GDM1 (cell line): Measurements from ENCODE around the gene PNPLA3.
A peak's percentile ranks its signal among the peaks of the same experiment; 100 is the strongest.

Source experiments
- DNase-seq: peaks from one replicate; lab custom pipeline; 2025; lab: John Stamatoyannopoulos, UW

PNPLA3 gene

DNA sequence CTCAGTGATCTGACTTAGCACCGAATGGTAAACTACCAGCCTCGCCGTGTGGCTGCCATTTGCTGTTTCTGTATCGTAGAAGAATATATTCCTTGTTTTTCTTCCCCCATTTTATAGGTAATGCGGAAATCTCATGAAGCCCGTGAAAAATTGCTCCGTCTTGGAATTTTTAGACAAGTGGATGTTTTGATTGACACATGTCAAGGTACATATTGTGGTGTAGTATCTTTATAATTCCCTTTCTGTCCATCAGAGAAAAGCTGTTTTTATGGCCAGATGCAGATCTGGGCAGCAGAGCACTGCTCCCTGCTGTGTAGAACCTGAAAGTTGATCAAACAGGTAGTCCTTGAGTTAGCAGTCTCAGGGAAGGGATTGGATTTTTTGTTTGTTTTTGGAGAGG lies 45.0 kb downstream of the PNPLA3 start:
- DNase-seq, result no peak

GRCh38 chr22:43969021-43969878 lies 45.6 kb downstream of the PNPLA3 start:
- DNase-seq, result no peak

- DNase-seq, result no peak
Observed at GRCh38 chr22:43969989-43970755, 46.6 kb downstream of the PNPLA3 start.

GRCh38 chr22:43971112-43971511 lies 47.5 kb downstream of the PNPLA3 start:
- DNase-seq, result no peak

GRCh38 chr22:43972931-43973462 lies 49.4 kb downstream of the PNPLA3 start:
- DNase-seq, result no peak

DNA sequence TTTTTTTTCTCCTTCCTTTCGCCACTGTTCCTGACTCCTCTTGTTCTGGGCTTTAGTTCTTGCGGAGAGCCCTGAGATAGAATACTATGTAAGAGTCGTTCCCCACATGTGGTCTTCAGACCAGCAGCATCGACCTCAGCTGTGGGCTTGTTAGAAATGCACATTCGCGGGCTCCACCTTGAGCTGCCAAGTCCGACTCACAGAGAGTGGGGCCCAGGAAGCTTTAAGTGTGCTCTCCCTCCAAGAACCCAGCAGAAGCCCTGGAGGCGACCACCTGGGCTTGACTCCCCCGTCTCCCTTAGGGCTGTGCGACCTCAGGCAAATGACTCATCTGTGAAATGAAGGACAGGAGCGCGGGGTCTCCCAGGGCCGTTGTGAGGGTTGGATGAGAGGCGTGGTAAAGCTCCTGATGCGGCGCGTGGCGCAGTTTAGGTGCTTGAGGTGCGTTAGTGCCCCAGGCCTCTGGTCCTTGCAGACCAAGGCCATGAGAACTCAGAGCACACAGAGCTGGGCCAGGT lies 50.5 kb downstream of the PNPLA3 start:
- DNase-seq, result no peak

GRCh38 chr22:43975041-43975440 lies 51.4 kb downstream of the PNPLA3 start:
- DNase-seq, result no peak

DNA sequence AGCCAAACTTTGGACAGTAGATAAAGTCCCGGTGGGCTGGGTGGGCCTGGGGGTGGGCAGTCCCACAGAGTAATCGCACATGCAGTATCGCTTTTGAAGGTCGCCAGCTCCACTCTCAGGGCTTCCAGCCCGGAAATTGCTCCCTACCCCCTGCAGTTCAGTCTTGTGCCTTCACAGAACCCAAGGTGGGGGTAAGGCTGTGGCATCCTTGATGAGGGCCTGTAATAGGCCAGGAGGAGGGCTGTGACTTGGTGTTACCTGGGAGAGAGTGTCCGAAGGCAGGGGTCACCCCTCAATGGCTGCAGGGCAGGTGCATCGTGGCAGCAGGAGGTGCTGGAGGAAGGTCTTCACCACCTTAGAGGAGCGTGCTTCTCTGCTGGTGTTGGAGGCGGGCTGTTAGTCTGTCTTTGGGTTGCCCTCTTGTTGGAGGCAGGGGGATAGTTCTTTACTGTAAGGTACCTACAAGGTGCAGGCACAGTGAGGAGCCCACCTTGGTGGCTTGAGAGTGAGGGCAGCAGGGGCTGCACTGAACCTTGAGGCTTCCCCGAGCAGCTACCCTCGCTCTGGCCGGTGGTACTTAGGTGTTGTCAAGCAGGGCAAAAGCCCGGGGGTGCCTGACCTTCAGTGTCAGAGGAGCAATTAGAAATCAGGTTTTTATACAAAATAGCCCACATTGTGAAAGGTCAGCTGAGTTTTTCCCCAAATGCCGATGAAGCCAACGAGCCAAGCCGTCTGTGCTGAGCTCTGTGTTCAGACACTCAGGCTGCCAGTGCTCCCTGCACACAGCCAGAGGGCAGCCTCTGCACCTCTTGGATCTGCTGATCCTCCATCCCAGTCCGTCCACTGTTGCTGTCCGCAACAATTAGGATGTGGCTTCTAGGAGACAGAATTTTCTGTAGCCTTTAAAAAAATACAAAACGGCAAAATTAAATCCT lies 53.5 kb downstream of the PNPLA3 start:
- no peak for DNase-seq

DNA sequence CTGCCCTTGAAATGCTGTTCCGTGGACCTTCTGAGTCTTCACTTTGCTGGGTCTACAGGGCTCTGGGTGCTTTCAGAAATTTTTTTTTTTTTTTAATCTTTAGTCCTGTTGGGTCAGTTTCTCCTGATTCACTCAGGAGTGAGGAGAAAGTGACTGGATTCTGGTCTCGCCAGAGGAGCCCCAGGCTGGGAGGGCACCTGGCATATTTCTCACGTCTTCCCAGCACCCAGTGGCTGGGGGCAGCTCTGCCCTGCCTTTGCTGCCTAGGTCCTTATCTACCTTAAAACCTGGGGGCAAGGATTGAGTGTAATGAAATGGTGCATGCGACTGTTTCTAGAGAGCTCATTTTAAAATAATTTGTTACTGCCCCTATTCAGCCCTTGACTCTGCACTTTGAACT lies 55.0 kb downstream of the PNPLA3 start:
- no peak for DNase-seq

GRCh38 chr22:43980579-43980978 lies 57.0 kb downstream of the PNPLA3 start:
- no peak for DNase-seq

DNA sequence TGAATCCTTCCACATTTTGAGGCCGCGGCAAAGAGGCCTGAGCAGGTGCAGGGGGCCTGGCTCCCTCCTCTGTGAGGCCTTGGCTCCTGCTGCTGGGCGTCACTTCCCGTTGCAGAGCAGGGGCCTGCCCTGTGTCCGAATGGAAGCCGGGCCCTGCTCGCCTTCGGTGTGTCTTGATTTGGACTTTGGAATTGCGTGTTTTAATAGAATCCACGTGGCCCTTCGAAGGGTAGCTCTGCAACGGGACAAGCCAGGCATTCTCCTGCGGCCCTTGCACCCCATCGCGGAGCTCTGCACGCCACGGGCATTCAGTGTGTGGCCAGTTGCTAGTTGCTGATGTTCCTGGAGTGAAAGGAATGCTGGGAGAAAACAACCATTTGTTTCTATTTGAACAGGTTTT lies 57.4 kb downstream of the PNPLA3 start:
- DNase-seq, result no peak

DNA sequence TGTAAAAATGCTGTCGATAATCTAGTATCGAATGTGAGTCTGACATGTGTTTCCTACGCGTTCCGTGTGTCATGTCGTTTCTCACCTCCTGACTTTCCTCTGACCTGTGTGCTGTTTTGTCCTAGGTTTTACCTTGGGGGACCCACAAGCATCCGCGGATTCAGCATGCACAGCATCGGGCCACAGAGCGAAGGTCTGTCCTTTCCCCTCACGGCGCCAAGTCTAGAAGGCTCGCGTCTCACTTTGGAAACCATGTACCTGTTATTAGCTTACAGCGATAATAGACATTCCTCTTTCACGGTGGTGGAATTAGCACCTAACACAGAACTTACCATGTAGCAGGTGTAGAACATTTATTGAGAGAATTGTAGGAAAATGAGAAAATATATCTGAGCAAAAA lies 60.2 kb downstream of the PNPLA3 start:
- no peak for DNase-seq

DNA sequence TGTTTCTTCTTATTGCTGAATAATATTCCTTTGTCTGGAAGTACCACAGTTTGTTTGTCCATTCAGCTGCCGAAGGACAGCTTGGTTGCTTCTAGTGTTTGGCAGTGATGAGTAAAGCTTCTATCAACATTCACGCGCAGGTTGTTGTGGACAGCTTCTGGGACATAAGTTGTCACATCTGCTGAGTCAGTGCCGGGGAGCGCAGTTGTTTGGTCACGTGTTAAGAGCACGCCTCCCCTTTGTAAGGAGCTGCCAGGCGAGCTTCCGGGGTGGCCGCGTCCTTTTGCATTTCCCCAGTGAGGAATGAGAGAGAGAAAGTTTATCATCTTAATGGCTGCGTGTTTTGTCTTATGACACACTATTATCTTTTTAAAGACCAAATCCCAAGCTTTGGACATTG lies 61.9 kb downstream of the PNPLA3 start:
- no peak for DNase-seq

DNA sequence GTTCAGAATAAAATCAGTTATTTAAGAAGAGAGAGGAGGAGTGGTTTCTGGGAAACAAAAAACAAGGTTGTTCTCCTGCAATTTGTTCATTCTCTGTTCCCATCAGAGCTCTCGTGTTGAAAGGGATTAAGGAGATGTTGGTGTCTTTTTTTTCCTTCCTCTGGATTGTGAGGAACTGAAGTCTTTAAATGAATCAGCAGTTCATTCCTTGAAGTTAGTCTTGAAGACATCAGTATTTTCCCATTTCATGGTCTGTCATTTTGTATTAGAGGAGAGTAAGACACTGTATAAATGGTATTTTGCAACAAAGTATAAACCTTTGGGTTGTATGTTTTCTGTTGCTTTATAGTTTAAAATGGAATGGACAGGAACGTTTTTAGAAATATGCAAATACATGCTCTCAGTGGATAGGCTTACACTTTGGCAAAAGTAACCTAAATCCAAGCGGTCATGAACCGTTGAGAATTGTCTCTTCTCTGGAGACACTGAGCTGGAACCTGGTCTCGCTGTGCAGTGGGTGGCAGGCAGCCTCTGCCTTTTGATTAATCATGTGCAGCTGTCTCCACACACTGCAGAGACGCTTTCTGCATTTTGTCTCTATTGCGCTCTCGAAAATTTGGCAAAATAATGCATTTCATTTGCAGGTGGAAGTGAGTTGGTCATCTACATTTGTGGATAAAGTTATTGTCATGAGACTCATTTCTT lies 64.7 kb downstream of the PNPLA3 start:
- no peak for DNase-seq

GRCh38 chr22:43988960-43989359 lies 65.4 kb downstream of the PNPLA3 start:
- DNase-seq, result no peak

GRCh38 chr22:43990044-43990443 lies 66.4 kb downstream of the PNPLA3 start:
- DNase-seq, result no peak

GRCh38 chr22:43991316-43992020 lies 67.9 kb downstream of the PNPLA3 start:
- no peak for DNase-seq

DNA sequence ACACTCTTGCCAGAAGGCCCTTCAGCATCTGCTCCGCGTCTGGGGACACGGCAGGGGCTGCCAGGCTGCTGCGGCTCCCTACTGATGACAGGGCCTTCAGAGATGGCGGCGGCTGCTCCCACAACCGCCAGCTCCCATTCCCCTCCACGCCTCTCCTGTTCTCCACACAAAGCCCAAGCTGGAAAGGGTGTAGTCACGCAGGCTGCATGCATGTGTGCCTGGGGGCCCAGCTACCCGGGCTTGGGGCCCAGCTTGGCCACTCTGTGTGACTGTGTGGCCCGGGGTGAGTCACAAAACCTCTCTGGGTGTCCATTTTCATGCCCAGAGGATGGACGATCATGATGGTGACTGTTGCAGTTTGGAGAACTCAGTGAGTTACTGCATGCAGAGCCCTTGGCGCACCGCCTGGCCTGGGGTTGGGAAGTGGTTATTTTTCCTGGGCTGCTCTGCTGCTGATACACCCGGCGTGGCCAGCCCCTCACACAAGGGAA lies 68.8 kb downstream of the PNPLA3 start:
- DNase-seq, result no peak

DNA sequence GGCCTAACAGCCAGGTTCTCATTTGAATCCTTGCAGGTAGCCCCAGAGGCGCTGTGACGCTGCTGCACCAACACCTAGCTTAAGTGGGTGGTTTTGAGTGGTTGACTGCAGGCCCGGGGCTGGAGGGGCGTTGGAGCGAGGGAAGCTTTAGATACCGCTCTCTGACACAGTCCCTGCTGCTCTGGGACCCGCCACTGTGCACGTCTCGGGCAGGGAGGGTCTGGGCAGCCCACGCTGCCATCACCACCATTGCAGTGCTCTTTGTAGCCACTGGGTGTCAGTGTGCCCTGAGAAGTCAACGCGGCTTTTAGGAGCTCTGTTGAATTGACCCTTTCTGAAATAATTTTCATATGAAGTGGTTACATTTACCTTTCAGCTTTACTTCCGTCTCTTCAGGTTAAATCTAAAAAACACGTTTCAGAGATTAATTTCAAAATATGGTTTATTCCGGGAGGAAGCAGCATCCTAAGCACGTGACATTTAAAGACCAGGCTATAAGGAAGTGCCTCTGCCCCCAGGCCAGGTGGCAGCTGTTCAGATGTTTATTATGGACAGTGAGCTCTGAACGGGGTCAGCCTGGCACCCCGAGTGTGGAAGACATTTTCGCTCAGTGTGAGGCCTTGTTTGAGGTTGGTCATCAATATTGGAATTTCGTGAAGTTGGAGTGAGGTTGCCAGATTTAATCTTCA lies 69.6 kb downstream of the PNPLA3 start:
- peak; percentile 32 for DNase-seq

GRCh38 chr22:43994006-43994405 lies 70.4 kb downstream of the PNPLA3 start:
- DNase-seq, result no peak
